ENCODE data around the gene WDR59.
"Not testable (repeated sequence)": the region's sequence is repeated elsewhere in the genome, so short reads cannot be mapped to it uniquely, and the experiment has no call there.

WDR59 gene

DNA sequence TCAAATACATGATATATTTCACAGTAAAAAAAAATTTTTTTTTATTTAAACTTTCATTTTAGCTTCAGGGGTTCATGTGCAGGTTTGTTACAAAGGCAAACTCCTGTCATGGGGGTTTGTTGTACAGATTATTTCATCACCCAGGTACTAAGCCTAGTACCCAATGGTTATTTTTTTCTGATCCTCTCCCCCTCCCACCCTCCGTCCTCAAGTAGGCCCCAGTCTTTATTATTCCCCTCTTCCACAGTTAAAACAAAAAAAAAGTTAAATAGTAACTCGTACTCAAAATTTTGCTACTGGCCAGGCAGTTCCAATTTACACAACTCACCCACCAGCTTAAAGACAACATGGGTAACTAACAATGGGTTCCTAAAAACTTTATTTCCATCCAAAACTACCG lies 63.9 kb downstream of the WDR59 start:
- no peak for DNase-seq (ENCODE audit: low spot score)
- TF ChIP-seq, protein P1, sequence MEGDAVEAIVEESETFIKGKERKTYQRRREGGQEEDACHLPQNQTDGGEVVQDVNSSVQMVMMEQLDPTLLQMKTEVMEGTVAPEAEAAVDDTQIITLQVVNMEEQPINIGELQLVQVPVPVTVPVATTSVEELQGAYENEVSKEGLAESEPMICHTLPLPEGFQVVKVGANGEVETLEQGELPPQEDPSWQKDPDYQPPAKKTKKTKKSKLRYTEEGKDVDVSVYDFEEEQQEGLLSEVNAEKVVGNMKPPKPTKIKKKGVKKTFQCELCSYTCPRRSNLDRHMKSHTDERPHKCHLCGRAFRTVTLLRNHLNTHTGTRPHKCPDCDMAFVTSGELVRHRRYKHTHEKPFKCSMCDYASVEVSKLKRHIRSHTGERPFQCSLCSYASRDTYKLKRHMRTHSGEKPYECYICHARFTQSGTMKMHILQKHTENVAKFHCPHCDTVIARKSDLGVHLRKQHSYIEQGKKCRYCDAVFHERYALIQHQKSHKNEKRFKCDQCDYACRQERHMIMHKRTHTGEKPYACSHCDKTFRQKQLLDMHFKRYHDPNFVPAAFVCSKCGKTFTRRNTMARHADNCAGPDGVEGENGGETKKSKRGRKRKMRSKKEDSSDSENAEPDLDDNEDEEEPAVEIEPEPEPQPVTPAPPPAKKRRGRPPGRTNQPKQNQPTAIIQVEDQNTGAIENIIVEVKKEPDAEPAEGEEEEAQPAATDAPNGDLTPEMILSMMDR (IDR thresholded peaks at IDR 0.05; ENCODE audit: extremely low read depth, missing control alignments) = no peak

GRCh38 chr16:74909665-74910064 lies 75.3 kb downstream of the WDR59 start:
- no peak for DNase-seq (ENCODE audit: low spot score)

DNA sequence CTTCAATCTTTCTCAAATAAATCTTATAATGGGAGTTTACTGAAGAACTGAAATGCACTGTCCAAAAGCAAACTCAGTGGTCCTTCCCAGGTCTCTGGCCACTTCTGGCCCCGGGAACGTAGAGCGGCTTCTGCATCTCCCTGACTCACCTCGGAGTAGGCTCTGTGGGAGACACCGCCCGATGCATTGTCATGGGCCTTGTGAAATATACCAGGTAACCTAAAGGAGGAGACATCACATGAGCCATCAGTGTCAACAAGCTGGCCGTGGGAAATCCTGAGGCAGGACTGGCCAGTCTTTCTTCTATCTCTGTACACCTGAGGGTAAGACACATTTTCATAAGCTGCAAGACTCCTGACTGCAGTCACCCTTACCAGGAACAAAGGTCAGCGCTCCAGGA lies 76.2 kb downstream of the WDR59 start:
- DNase-seq (ENCODE audit: low spot score) = not testable (repeated sequence)

More at GRCh38 chr16:74909665-74910064, 75.3 kb downstream of the WDR59 start:
- TF ChIP-seq, protein P1 (IDR thresholded peaks at IDR 0.05; ENCODE audit: extremely low read depth, missing control alignments) = no peak

GRCh38 chr16:74903901-74904678 lies 80.8 kb downstream of the WDR59 start:
- no peak for DNase-seq (ENCODE audit: low spot score)
- TF ChIP-seq, protein P1 (IDR thresholded peaks at IDR 0.05; ENCODE audit: extremely low read depth, missing control alignments) = no peak

GRCh38 chr16:74903120-74903519 lies 81.8 kb downstream of the WDR59 start:
- TF ChIP-seq, protein P1 (IDR thresholded peaks at IDR 0.05; ENCODE audit: extremely low read depth, missing control alignments) = no peak
- DNase-seq (ENCODE audit: low spot score) = no peak

- TF ChIP-seq, protein P1 (IDR thresholded peaks at IDR 0.05; ENCODE audit: extremely low read depth, missing control alignments) = no peak
- DNase-seq (ENCODE audit: low spot score) = no peak
Observed at GRCh38 chr16:74902161-74902560, 82.8 kb downstream of the WDR59 start.

DNA sequence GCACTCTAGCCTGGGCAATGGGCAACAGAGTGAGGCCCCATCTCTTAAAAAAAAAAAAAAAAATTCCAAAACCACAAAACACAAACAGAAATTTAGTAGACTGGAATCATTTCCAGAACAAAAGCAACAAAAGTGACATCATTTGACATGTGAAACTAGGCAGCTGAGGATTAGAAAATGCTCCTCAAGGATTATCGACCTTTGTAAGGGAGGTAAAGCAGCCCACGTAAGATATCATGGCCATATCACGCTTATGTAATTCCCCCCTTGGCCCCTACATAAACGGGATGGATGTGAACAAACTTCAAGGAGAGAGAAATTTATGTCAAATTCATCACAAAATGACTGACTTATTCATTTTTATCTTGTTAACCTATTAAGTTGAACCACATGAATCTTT lies 83.3 kb downstream of the WDR59 start:
- TF ChIP-seq, protein P1 (IDR thresholded peaks at IDR 0.05; ENCODE audit: extremely low read depth, missing control alignments) = no peak
- DNase-seq (ENCODE audit: low spot score) = no peak

DNA sequence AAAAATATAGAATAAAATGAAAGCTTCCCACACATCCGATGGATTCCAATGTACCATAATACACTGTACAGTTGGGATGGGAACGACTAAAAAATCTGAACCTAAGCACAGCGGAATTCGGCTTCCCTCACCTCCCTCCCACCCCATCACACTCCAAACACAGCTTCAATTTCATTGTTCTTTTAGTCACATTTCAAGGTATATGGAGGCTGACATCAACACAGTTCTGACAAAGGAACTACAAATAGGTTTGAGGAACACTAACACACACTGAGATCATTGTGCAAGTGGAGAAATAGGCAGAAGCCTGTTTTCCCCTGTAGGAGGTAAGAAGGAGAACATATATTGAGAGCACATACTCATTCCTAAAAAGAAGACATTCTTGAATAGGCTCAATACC lies 85.1 kb downstream of the WDR59 start:
- no peak for DNase-seq (ENCODE audit: low spot score)
- TF ChIP-seq, protein P1 (IDR thresholded peaks at IDR 0.05; ENCODE audit: extremely low read depth, missing control alignments) = no peak

All from GM20000 (cell line).